DMS153 treated with DMSO at 0.1 percent for 48 hours (cell line): ENCODE results near the gene INAFM1.

Experiments used
- DNase-seq: peaks from one replicate; lab custom pipeline; 2025; ENCODE audit not compliant: unreplicated experiment; lab: John Stamatoyannopoulos, UW

INAFM1 gene

GRCh38 chr19:47309038-47309437 is 34.4 kb downstream of the INAFM1 start:
- no peak for DNase-seq

GRCh38 chr19:47309608-47310007 is 34.9 kb downstream of the INAFM1 start, which contains the start of gene C5AR1:
Gene C5AR1, plus strand, starts transcription at chr19:47309861. Its CDS starts 35 bp downstream, at chr19:47309896.
- DNase-seq, result no peak

GRCh38 chr19:47310323-47310722 is 35.6 kb downstream of the INAFM1 start:
- DNase-seq, result no peak

GRCh38 chr19:47310819-47311218 is 36.1 kb downstream of the INAFM1 start:
- peak; percentile 8 for DNase-seq

GRCh38 chr19:47312366-47313006 is 37.8 kb downstream of the INAFM1 start:
- no peak for DNase-seq

- DNase-seq, result no peak
These were observed 39.1 kb downstream of the INAFM1 start for GRCh38 chr19:47313754-47314295.

- DNase-seq, result no peak
These were observed 40.6 kb downstream of the INAFM1 start for GRCh38 chr19:47315125-47315821.

- DNase-seq, result no peak
These were observed 41.8 kb downstream of the INAFM1 start for GRCh38 chr19:47316513-47316912.

- no peak for DNase-seq
These were observed 45.5 kb downstream of the INAFM1 start for GRCh38 chr19:47319923-47320871.

GRCh38 chr19:47321630-47322029 is 46.9 kb downstream of the INAFM1 start:
- DNase-seq, result no peak

- no peak for DNase-seq
These were observed 47.4 kb downstream of the INAFM1 start for GRCh38 chr19:47322058-47322457.

- no peak for DNase-seq
These were observed 48.7 kb downstream of the INAFM1 start for GRCh38 chr19:47323409-47323808.

GRCh38 chr19:47323872-47324271 is 49.2 kb downstream of the INAFM1 start:
- no peak for DNase-seq

- DNase-seq, result no peak
These were observed 49.8 kb downstream of the INAFM1 start for GRCh38 chr19:47324502-47324901.
